Hepatocyte (in vitro differentiated cells): Measurements from ENCODE around the gene CPOX. TPM values are rescaled to one million over a fixed set of nuclear protein-coding genes. Genes with fewer than 3 reads are reported as not detected.

Experiments
- DNase-seq: peaks from one replicate; pipeline ENCODE4 v3.0.0-alpha.2; 2016; ENCODE audit warnings: low spot score
- H2AFZ ChIP-seq: fragments of 200-600 bp; sonication (generic); 2 replicates; pipeline ENCODE4 v1.6.0; 2016; ENCODE audit warnings: antibody characterized with exemption, mild to moderate bottlenecking
- H3K27ac ChIP-seq: fragments of 200-600 bp; sonication (generic); 2 replicates; pipeline ENCODE4 v1.5.1; 2016; ENCODE audit warnings: mild to moderate bottlenecking
- H3K27me3 ChIP-seq: fragments of 200-600 bp; sonication (generic); 2 replicates; pipeline ENCODE4 v1.6.1; 2016
- H3K36me3 ChIP-seq: fragments of 200-600 bp; sonication (generic); replicated peaks from 2 replicates; pipeline ENCODE4 v1.5.1; 2016; ENCODE audit warnings: low read depth; ENCODE audit not compliant: insufficient read depth
- H3K4me1 ChIP-seq: fragments of 200-600 bp; sonication (generic); 2 replicates; pipeline ENCODE4 v1.5.1; 2016; ENCODE audit warnings: mild to moderate bottlenecking, moderate library complexity; ENCODE audit not compliant: insufficient read depth
- H3K4me2 ChIP-seq: fragments of 200-600 bp; sonication (generic); 2 replicates; pipeline ENCODE4 v1.6.0; 2016
- H3K4me3 ChIP-seq: fragments of 200-600 bp; sonication (generic); 2 replicates; pipeline ENCODE4 v1.5.1; 2016; ENCODE audit warnings: mild to moderate bottlenecking
- H3K79me2 ChIP-seq: fragments of 200-600 bp; sonication (generic); 2 replicates; pipeline ENCODE4 v1.6.0; 2017; ENCODE audit warnings: mild to moderate bottlenecking
- H3K9me2 ChIP-seq: fragments of 200-600 bp; sonication (generic); replicated peaks from 2 replicates; pipeline ENCODE4 v1.6.0; 2017; ENCODE audit warnings: mild to moderate bottlenecking; ENCODE audit not compliant: insufficient read depth
- H3K9me3 ChIP-seq: fragments of 200-600 bp; sonication (generic); 2 replicates; pipeline ENCODE4 v1.5.1; 2016; ENCODE audit warnings: low read depth, mild to moderate bottlenecking
- H4K20me1 ChIP-seq: fragments of 200-600 bp; sonication (generic); 2 replicates; pipeline ENCODE4 v1.6.0; 2016; ENCODE audit warnings: mild to moderate bottlenecking; ENCODE audit not compliant: insufficient read depth, poor library complexity, severe bottlenecking
- CTCF ChIP-seq: fragments of 200-600 bp; sonication (generic); IDR thresholded peaks from 2 replicates; pipeline ENCODE4 v1.5.1; 2016; ENCODE audit warnings: antibody characterized with exemption, mild to moderate bottlenecking; ENCODE audit not compliant: poor library complexity
- EZH2 ChIP-seq: fragments of 200-600 bp; sonication (generic); IDR thresholded peaks from 2 replicates; pipeline ENCODE4 v1.6.1; 2016; ENCODE audit warnings: antibody characterized with exemption, mild to moderate bottlenecking, borderline replicate concordance
- EZH2phosphoT487 ChIP-seq: fragments of 200-600 bp; sonication (generic); IDR thresholded peaks from one replicate; pipeline ENCODE4 v1.6.1; 2018; ENCODE audit warnings: antibody characterized with exemption, mild to moderate bottlenecking, low read depth, moderate library complexity; ENCODE audit not compliant: unreplicated experiment, severe bottlenecking
- WGBS: methylation state at CpG from one replicate; pipeline ENCODE4 v1.1.6; 2016; ENCODE audit warnings: low lambda C conversion rate; ENCODE audit errors: missing lambda C conversion rate; 5-methylcytosine and 5-hydroxymethylcytosine counted together
- polyA plus RNA-seq: library from polyadenylated mRNA; unstranded; fragments of >200 nt; fragmentation: Nextera tagmentation; extraction: Ambion mirVana; gene quantifications from 2 replicates; pipeline ENCODE4 v1.2.1, GENCODE V29; 2016
- total RNA-seq: library from RNA; depleted of rRNA; stranded (reverse); fragments of >200 nt; gene quantifications from 2 replicates; pipeline ENCODE4 v1.2.3, GENCODE V29; 2014

CPOX gene
- total and polyA plus RNA-seq, 2 experiments from 2014 or later = 14.3 to 30.1 TPM

- no peak for DNase-seq
- TF ChIP-seq EZH2 (no peak), CTCF (no peak), EZH2phosphoT487 (no peak)
- WGBS = 92% methylated on average over 2 of the region's 2 CpGs
Observed at GRCh38 chr3:98553753-98554152, 39.7 kb downstream of the CPOX start.

GRCh38 chr3:98553021-98553563 is 40.3 kb downstream of the CPOX start:
- Histone ChIP-seq H3K79me2 (no peaks in the 10 kb centered on the region), H4K20me1 (no peaks in the 10 kb centered on the region), H3K4me3 (no peak overlapping the region), H3K9me2 (no peaks in the 10 kb centered on the region), H3K27ac (no peak overlapping the region), H3K36me3 (no peaks in the 10 kb centered on the region), H2AFZ (no peak overlapping the region), H3K4me2 (no peak overlapping the region), H3K4me1 (peaks cover 6% of the 10 kb centered on the region), H3K27me3 (no peaks in the 10 kb centered on the region), H3K9me3 (no peaks in the 10 kb centered on the region)
- TF ChIP-seq EZH2 (no peak), EZH2phosphoT487 (no peak), CTCF (no peak)
- DNase-seq = no peak
- 84% methylated on average over 6 of the region's 6 CpGs for WGBS

More at GRCh38 chr3:98553753-98554152, 39.7 kb downstream of the CPOX start:
- no peak overlapping the region for H2AFZ ChIP-seq
- peaks cover 6% of the 10 kb centered on the region for H3K4me1 ChIP-seq
- no peaks in the 10 kb centered on the region for H3K9me2 ChIP-seq
- H4K20me1 ChIP-seq = no peaks in the 10 kb centered on the region
- H3K4me2 ChIP-seq = no peak overlapping the region
- H3K9me3 ChIP-seq = no peaks in the 10 kb centered on the region
- no peak overlapping the region for H3K4me3 ChIP-seq
- no peak overlapping the region for H3K27ac ChIP-seq
- no peaks in the 10 kb centered on the region for H3K27me3 ChIP-seq
- H3K36me3 ChIP-seq = no peaks in the 10 kb centered on the region
- H3K79me2 ChIP-seq = no peaks in the 10 kb centered on the region

GRCh38 chr3:98552232-98553020 is 41.0 kb downstream of the CPOX start:
- H4K20me1 ChIP-seq = no peaks in the 10 kb centered on the region
- no peak overlapping the region for H2AFZ ChIP-seq
- DNase-seq = no peak
- H3K9me3 ChIP-seq = no peaks in the 10 kb centered on the region
- no peak for TF ChIP-seq EZH2phosphoT487
- TF ChIP-seq EZH2 = no peak
- no peak for TF ChIP-seq CTCF
- no peak overlapping the region for H3K4me2 ChIP-seq
- H3K27ac ChIP-seq = peak overlapping the region; percentile 72
- no peaks in the 10 kb centered on the region for H3K27me3 ChIP-seq
- no peaks in the 10 kb centered on the region for H3K79me2 ChIP-seq
- H3K36me3 ChIP-seq = no peaks in the 10 kb centered on the region
- H3K9me2 ChIP-seq = no peaks in the 10 kb centered on the region
- no peak overlapping the region for H3K4me3 ChIP-seq
- peaks cover 6% of the 10 kb centered on the region for H3K4me1 ChIP-seq
- 86% methylated on average over 4 of the region's 4 CpGs for WGBS
